ENCODE results near the gene NETO2. TPM values are rescaled to one million over a fixed set of nuclear protein-coding genes. Genes with fewer than 3 reads are reported as not detected.

NETO2 gene
- polyA plus RNA-seq, 1 experiment, result 42.2 TPM

- H3K27ac ChIP-seq (ENCODE audit: low read depth, low read length), result no peak overlapping the region
- no peaks in the 10 kb centered on the region; the same call in 1 of the 2 replicates for H3K9me3 ChIP-seq (ENCODE audit: control insufficient read depth, insufficient read depth, low read length)
- TF ChIP-seq CTCF (IDR thresholded peaks at IDR 0.05; ENCODE audit: low read depth, low read length), result no peak
- no peaks in the 10 kb centered on the region for H3K27me3 ChIP-seq (ENCODE audit: control insufficient read depth, insufficient read depth, low read length)
- POLR2A ChIA-PET, result no interaction called here
- CTCF ChIA-PET, result interaction anchor here (0.6 to 0.9 kb wide), 2 partner anchors 9 to 1030 kb away, joined by 3 read pairs; partner anchors contain the start of gene NETO2
- H3K4me3 ChIP-seq (ENCODE audit: low read depth, low read length), result no peak overlapping the region
- no peak for DNase-seq (ENCODE audit: low read depth, low spot score)
Measured at GRCh38 chr16:47134550-47134949, 9.2 kb downstream of the NETO2 start.

- POLR2A ChIA-PET, result no interaction called here
- DNase-seq (ENCODE audit: low read depth, low spot score), result no peak
- TF ChIP-seq CTCF (IDR thresholded peaks at IDR 0.05; ENCODE audit: low read depth, low read length), result peak; percentile 20; the same call in 1 of the 2 replicates
- Histone ChIP-seq H3K27ac (ENCODE audit: low read depth, low read length) (no peak overlapping the region), H3K4me3 (ENCODE audit: low read depth, low read length) (no peak overlapping the region), H3K9me3 (ENCODE audit: control insufficient read depth, insufficient read depth, low read length) (no peaks in the 10 kb centered on the region), H3K27me3 (ENCODE audit: control insufficient read depth, insufficient read depth, low read length) (no peaks in the 10 kb centered on the region)
- CTCF ChIA-PET, result interaction anchor here (1.6 to 4.9 kb wide), 2 partner anchors 9 to 1025 kb away, joined by 5 to 43 read pairs; no protein-coding TSS in a partner anchor
Measured at GRCh38 chr16:47132308-47132707, 11.4 kb downstream of the NETO2 start.

- POLR2A ChIA-PET, result no interaction called here
- Histone ChIP-seq H3K4me3 (ENCODE audit: low read depth, low read length) (no peak overlapping the region), H3K27ac (ENCODE audit: low read depth, low read length) (no peak overlapping the region), H3K27me3 (ENCODE audit: control insufficient read depth, insufficient read depth, low read length) (no peaks in the 10 kb centered on the region), H3K9me3 (ENCODE audit: control insufficient read depth, insufficient read depth, low read length) (no peaks in the 10 kb centered on the region)
- TF ChIP-seq CTCF (IDR thresholded peaks at IDR 0.05; ENCODE audit: low read depth, low read length), result no peak
- CTCF ChIA-PET, result interaction anchor here (4.9 kb wide), 1 partner anchor 12 kb away, joined by 43 read pairs; no protein-coding TSS in a partner anchor
- no peak for DNase-seq (ENCODE audit: low read depth, low spot score)
Measured at GRCh38 chr16:47129755-47130435, 13.8 kb downstream of the NETO2 start.

- DNase-seq (ENCODE audit: low read depth, low spot score), result no peak
- TF ChIP-seq CTCF (IDR thresholded peaks at IDR 0.05; ENCODE audit: low read depth, low read length), result no peak
- Histone ChIP-seq H3K9me3 (ENCODE audit: control insufficient read depth, insufficient read depth, low read length) (no peaks in the 10 kb centered on the region), H3K27ac (ENCODE audit: low read depth, low read length) (no peak overlapping the region), H3K4me3 (ENCODE audit: low read depth, low read length) (no peak overlapping the region), H3K27me3 (ENCODE audit: control insufficient read depth, insufficient read depth, low read length) (no peaks in the 10 kb centered on the region)
- POLR2A ChIA-PET, result no interaction called here
- CTCF ChIA-PET, result interaction anchor here (1.4 kb wide), 1 partner anchor 14 kb away, joined by 4 read pairs; no protein-coding TSS in a partner anchor
Measured at GRCh38 chr16:47127541-47127940, 16.2 kb downstream of the NETO2 start.

GRCh38 chr16:47125757-47126156 lies 18.0 kb downstream of the NETO2 start:
- no peak for DNase-seq (ENCODE audit: low read depth, low spot score)
- ChIA-PET CTCF (interaction anchor here (2.1 to 4.8 kb wide), 2 partner anchors 17 to 1039 kb away, joined by 8 to 38 read pairs; partner anchors contain the start of gene NETO2), POLR2A (no interaction called here)
- H3K4me3 ChIP-seq (ENCODE audit: low read depth, low read length), result no peak overlapping the region
- no peak for TF ChIP-seq CTCF (IDR thresholded peaks at IDR 0.05; ENCODE audit: low read depth, low read length)
- H3K27me3 ChIP-seq (ENCODE audit: control insufficient read depth, insufficient read depth, low read length), result no peaks in the 10 kb centered on the region
- no peak overlapping the region for H3K27ac ChIP-seq (ENCODE audit: low read depth, low read length)
- H3K9me3 ChIP-seq (ENCODE audit: control insufficient read depth, insufficient read depth, low read length), result no peaks in the 10 kb centered on the region
